Karpas-422 (cell line): ENCODE measurements around the gene PRR13. TPM values are rescaled to one million over a fixed set of nuclear protein-coding genes. Genes with fewer than 3 reads are reported as not detected.
"Not testable (repeated sequence)": the region's sequence is repeated elsewhere in the genome, so short reads cannot be mapped to it uniquely, and the experiment has no call there.

Experiments
- DNase-seq: peaks from one replicate; pipeline ENCODE4 v3.0.0-alpha.2; 2015
- H2AFZ ChIP-seq: fragments of 200-600 bp; sonication (generic); 2 replicates; pipeline ENCODE4 v1.6.1; 2014; ENCODE audit warnings: antibody characterized with exemption, low read length, mixed read lengths
- H3K27ac ChIP-seq: fragments of 200-600 bp; sonication (generic); 2 replicates; pipeline ENCODE4 v1.5.1; 2014; ENCODE audit warnings: mild to moderate bottlenecking, low read length, moderate library complexity
- H3K27me3 ChIP-seq: fragments of 200-600 bp; sonication (generic); 2 replicates; pipeline ENCODE4 v1.6.1; 2014; ENCODE audit warnings: low read length, mixed read lengths
- H3K36me3 ChIP-seq: fragments of 200-600 bp; sonication (generic); 2 replicates; pipeline ENCODE4 v1.6.1; 2014; ENCODE audit warnings: low read length, mixed read lengths; ENCODE audit not compliant: insufficient read depth
- H3K4me1 ChIP-seq: fragments of 200-600 bp; sonication (generic); 2 replicates; pipeline ENCODE4 v1.6.1; 2014; ENCODE audit warnings: mild to moderate bottlenecking, low read length, mixed read lengths
- H3K4me2 ChIP-seq: fragments of 200-600 bp; sonication (generic); 2 replicates; pipeline ENCODE4 v1.6.1; 2014; ENCODE audit warnings: low read length, low read depth, mild to moderate bottlenecking; ENCODE audit not compliant: poor library complexity, severe bottlenecking
- H3K4me3 ChIP-seq: fragments of 200-600 bp; sonication (generic); 2 replicates; pipeline ENCODE4 v1.5.1; 2014; ENCODE audit warnings: mild to moderate bottlenecking, antibody characterized with exemption, low read length, mixed read lengths
- H3K79me2 ChIP-seq: fragments of 200-600 bp; sonication (generic); 2 replicates; pipeline ENCODE4 v1.6.1; 2014; ENCODE audit warnings: mild to moderate bottlenecking, low read length, mixed read lengths
- H3K9ac ChIP-seq: fragments of 200-600 bp; sonication (generic); 2 replicates; pipeline ENCODE4 v1.6.0; 2014; ENCODE audit warnings: low read length
- H3K9me2 ChIP-seq: fragments of 200-600 bp; sonication (generic), shearing (Covaris generic); replicated peaks from 2 replicates; pipeline ENCODE4 v1.6.0; 2014; ENCODE audit warnings: mild to moderate bottlenecking, low read length, moderate library complexity; ENCODE audit not compliant: insufficient read depth
- H3K9me3 ChIP-seq: fragments of 300-700, 200-600 bp; sonication (generic); 2 replicates; pipeline ENCODE4 v1.6.1; 2014; ENCODE audit warnings: low read length, mixed read lengths
- H4K20me1 ChIP-seq: fragments of 200-600 bp; sonication (generic); 2 replicates; pipeline ENCODE4 v1.6.1; 2014; ENCODE audit warnings: mild to moderate bottlenecking, antibody characterized with exemption, low read length, low read depth; ENCODE audit not compliant: insufficient read depth
- total RNA-seq: library from RNA; depleted of rRNA; stranded (reverse); fragments of >200 nt; shearing (Covaris generic); gene quantifications from 2 replicates; pipeline ENCODE4 v1.2.3, GENCODE V29; 2014; ENCODE audit warnings: low replicate concordance; rRNA removed

The PRR13 gene
- 112 and 139 TPM in 2 replicates for total RNA-seq

DNA sequence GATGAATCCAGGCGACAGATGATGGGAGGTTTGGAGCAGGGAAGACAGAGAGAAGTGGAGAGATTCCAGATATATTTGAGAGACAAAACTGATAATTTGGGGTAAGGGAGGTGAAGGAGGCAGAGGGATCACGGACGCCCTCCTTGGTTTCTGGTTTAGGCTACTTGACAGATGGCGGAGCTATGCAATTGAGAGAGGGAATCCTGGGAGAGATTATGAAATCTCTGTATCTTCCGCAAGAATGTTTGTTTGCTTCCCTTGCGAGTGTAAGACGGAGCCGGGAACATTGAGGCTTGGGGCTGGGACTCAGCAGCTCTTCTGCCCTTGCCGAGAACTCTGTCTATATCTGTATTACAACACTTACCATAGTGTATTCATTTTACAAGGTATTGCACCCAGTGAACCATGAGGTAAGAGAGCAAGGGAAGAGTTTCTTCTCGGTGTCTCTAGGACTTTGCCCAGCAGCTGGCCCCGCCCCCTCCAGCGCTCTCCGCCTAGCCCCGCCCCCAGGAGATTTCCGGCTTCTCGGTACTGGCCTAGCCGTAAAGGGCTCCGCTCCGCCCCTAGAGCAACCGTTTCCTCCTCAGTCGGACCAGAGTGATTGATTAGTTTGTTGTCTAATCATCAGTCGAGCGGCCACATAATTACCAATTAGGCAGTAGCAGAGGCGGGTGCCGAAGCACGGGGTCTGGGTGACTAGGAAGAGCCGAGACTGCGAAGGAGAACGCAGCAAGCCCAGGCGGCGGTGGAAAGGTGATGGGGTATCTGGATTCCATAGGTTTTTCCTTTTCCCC, at the start of gene PRR13:
PRR13 (plus strand) TSS at position 695 of the 794 bp plus-strand sequence. CDS start 981 bp downstream, outside the sequence.
- Histone ChIP-seq H3K4me3 (peak within 1 kb of the TSS; percentile 93), H2AFZ (peak within 1 kb of the TSS; percentile 86), H3K9ac (peak within 1 kb of the TSS; percentile 90), H3K9me2 (no peaks in the 10 kb centered on the region), H3K27ac (peak within 1 kb of the TSS; percentile 84), H3K79me2 (peaks cover 24% of the 10 kb centered on the region), H3K9me3 (no peaks in the 10 kb centered on the region), H3K4me2 (peak within 1 kb of the TSS; percentile 89), H3K36me3 (peaks cover 19% of the 10 kb centered on the region), H3K4me1 (peaks cover 27% of the 10 kb centered on the region), H4K20me1 (peaks cover 15% of the 10 kb centered on the region; the same call in 1 of the 2 replicates), H3K27me3 (no peaks in the 10 kb centered on the region)
- DNase-seq, result peak; percentile 100

GRCh38 chr12:53399896-53400295, 41.6 kb upstream of the PRR13 start:
- no peak for DNase-seq
- Histone ChIP-seq H2AFZ (no peak overlapping the region), H3K4me2 (no peak overlapping the region), H3K27me3 (no peaks in the 10 kb centered on the region), H3K79me2 (peaks cover 63% of the 10 kb centered on the region), H4K20me1 (no peaks in the 10 kb centered on the region), H3K27ac (no peak overlapping the region), H3K4me3 (no peak overlapping the region), H3K36me3 (no peaks in the 10 kb centered on the region), H3K9ac (no peak overlapping the region), H3K4me1 (no peaks in the 10 kb centered on the region), H3K9me3 (no peaks in the 10 kb centered on the region), H3K9me2 (no peaks in the 10 kb centered on the region)

GRCh38 chr12:53402351-53402750, 39.2 kb upstream of the PRR13 start:
- not testable (repeated sequence) for H3K27ac ChIP-seq, H4K20me1 ChIP-seq, H3K9me3 ChIP-seq, H3K4me1 ChIP-seq, H3K9ac ChIP-seq, H2AFZ ChIP-seq, H3K36me3 ChIP-seq, DNase-seq, H3K4me2 ChIP-seq, H3K9me2 ChIP-seq, H3K27me3 ChIP-seq, H3K4me3 ChIP-seq
- H3K79me2 ChIP-seq, result peaks cover 53% of the 10 kb centered on the region

GRCh38 chr12:53402871-53403270, 38.7 kb upstream of the PRR13 start:
- no peaks in the 10 kb centered on the region for H3K4me1 ChIP-seq
- H3K9me3 ChIP-seq, result no peaks in the 10 kb centered on the region
- H3K4me3 ChIP-seq, result no peak overlapping the region
- no peak for DNase-seq
- H3K9ac ChIP-seq, result no peak overlapping the region
- H2AFZ ChIP-seq, result no peak overlapping the region
- H3K36me3 ChIP-seq, result no peaks in the 10 kb centered on the region
- peaks cover 49% of the 10 kb centered on the region for H3K79me2 ChIP-seq
- no peaks in the 10 kb centered on the region for H4K20me1 ChIP-seq
- H3K9me2 ChIP-seq, result no peaks in the 10 kb centered on the region
- H3K4me2 ChIP-seq, result no peak overlapping the region
- H3K27me3 ChIP-seq, result no peaks in the 10 kb centered on the region
- H3K27ac ChIP-seq, result no peak overlapping the region

DNA sequence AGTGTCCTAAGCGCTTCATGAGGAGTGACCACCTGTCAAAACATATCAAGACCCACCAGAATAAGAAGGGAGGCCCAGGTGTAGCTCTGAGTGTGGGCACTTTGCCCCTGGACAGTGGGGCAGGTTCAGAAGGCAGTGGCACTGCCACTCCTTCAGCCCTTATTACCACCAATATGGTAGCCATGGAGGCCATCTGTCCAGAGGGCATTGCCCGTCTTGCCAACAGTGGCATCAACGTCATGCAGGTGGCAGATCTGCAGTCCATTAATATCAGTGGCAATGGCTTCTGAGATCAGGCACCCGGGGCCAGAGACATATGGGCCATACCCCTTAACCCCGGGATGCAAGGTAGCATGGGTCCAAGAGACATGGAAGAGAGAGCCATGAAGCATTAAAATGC, 30.6 kb upstream of the PRR13 start:
- H3K36me3 ChIP-seq, result peaks cover 20% of the 10 kb centered on the region

DNA sequence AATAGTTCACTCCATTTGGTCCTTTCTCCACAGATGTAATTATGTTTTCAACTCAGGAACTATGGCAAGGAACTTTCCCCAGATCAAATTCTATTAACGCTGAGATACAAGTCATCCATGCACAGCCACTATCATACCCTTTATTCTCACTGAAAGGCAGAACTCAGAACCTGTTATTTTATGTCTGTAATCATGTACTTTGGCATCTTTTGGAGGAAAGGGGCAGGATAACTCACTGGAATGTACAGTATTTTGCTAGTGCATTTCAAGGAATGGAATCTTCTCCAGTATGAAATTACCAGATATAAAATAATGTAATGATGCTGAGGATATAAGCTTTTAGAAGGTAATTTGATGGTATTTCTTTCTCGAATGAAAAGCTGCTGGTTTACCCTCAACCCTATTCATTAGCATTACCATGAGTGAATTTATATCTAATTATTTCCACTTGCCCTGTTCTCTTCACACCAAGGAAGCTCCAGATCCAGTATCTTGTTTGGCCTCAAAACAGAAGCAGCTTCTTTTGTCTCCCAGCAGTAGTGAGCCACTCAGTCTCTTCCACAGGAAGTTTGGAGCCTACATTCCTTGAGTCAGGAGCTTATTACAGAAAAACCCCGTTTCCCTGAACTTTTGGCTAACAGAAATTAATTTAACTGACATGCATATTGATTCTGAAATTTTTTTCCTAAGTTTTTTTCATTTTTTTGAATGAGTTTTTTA, 27.9 kb upstream of the PRR13 start:
- Histone ChIP-seq H3K27ac (no peak overlapping the region), H3K4me2 (no peak overlapping the region), H2AFZ (no peak overlapping the region), H3K79me2 (no peaks in the 10 kb centered on the region), H3K4me3 (no peak overlapping the region), H3K9me3 (no peaks in the 10 kb centered on the region), H3K9me2 (no peaks in the 10 kb centered on the region), H3K27me3 (no peaks in the 10 kb centered on the region), H4K20me1 (no peaks in the 10 kb centered on the region), H3K4me1 (peaks cover 20% of the 10 kb centered on the region), H3K9ac (no peak overlapping the region), H3K36me3 (peaks cover 20% of the 10 kb centered on the region)
- no peak for DNase-seq

More for the DNA sequence above, 30.6 kb upstream of the PRR13 start:
- H4K20me1 ChIP-seq, result no peaks in the 10 kb centered on the region
- H3K4me3 ChIP-seq, result no peak overlapping the region
- no peak overlapping the region for H3K4me2 ChIP-seq
- H3K4me1 ChIP-seq, result peaks cover 20% of the 10 kb centered on the region
- no peaks in the 10 kb centered on the region for H3K27me3 ChIP-seq
- H3K27ac ChIP-seq, result no peak overlapping the region
- no peak overlapping the region for H2AFZ ChIP-seq
- H3K9ac ChIP-seq, result no peak overlapping the region
- H3K79me2 ChIP-seq, result no peaks in the 10 kb centered on the region
- no peaks in the 10 kb centered on the region for H3K9me3 ChIP-seq
- no peak for DNase-seq
- no peaks in the 10 kb centered on the region for H3K9me2 ChIP-seq

GRCh38 chr12:53414756-53415417, 26.6 kb upstream of the PRR13 start:
- Histone ChIP-seq H4K20me1 (no peaks in the 10 kb centered on the region), H3K9me3 (no peaks in the 10 kb centered on the region), H3K9me2 (no peaks in the 10 kb centered on the region), H3K9ac (no peak overlapping the region), H3K27ac (no peak overlapping the region), H3K36me3 (peaks cover 15% of the 10 kb centered on the region), H3K4me2 (no peak overlapping the region), H3K27me3 (no peaks in the 10 kb centered on the region), H3K79me2 (no peaks in the 10 kb centered on the region), H2AFZ (no peak overlapping the region), H3K4me3 (no peak overlapping the region), H3K4me1 (peaks cover 20% of the 10 kb centered on the region)
- DNase-seq, result no peak
